ENCODE results near the gene RTTN.
"Not testable (repeated sequence)": the region's sequence is repeated elsewhere in the genome, so short reads cannot be mapped to it uniquely, and the experiment has no call there.

Gene RTTN, protein sequence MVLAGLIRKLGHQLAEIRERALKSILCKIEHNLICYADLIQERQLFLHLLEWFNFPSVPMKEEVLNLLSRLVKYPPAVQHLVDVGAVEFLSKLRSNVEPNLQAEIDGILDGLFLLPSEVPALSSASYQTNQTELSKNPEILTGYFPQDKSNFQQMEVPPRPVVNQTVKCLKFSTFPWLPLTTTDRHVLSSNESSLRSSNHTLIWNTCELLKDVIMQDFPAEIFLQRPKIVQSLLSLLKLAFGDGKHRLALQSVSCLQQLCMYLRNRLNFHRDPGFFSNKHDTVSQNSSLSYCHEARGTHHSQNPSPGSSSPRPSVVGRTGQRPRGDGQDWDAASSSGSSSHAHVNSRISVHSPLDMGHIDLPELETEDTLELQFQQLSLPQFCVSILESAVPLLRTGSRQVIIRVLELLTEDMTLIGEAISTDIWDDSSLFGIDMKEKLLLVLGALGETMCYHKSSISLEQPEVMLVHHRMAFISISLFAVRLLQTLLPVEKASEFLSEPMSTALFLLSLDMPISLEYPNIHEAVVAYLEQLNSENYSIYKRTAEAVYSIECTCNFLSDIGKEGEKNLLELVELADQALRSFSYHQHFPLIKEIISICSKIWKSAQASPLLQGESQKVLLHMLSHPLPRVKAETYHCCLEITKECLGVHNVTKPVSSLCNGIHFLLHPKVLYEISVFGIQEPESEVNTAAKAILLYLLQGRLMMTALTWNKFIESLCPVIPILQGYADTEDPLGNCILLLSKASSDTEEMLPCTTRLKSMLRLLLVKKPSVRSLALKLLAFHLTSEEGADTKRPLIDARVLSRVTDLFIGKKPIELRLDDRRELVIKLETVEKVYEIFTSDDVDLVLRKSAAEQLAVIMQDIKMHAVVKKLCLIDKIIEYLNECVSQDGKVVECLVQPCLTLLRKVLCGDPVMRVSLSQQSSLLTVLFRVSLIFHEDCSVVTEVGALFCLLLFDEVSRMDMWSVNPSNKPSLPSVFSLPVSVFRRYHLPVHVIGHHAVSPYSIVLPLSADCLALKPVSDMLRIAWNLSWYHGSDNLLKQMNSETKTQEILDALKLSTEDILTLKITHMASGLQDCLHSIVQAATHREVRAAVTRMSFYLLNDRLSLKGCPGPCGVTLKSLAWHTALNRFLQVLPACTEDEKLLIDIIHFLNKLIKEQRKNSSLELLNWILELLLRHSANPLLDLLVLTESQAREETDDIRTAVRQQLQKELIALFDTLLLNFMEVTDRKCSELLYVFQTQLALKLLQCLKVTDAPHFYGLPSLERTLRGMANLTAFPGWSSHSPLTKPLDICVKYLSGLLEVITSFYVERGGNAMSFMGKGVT (N-terminal part only)

GRCh38 chr18:70205421-70206397, at the start of gene RTTN:
TSS of gene RTTN (minus strand) at chr18:70205687. CDS start at chr18:70205658, 29 bp downstream.
- peak; percentile 77 for DNase-seq

GRCh38 chr18:70250781-70251180, 45.3 kb upstream of the RTTN start:
- no peak for DNase-seq

- not testable (repeated sequence) for DNase-seq
Measured at GRCh38 chr18:70249861-70250260, 44.4 kb upstream of the RTTN start.

DNA sequence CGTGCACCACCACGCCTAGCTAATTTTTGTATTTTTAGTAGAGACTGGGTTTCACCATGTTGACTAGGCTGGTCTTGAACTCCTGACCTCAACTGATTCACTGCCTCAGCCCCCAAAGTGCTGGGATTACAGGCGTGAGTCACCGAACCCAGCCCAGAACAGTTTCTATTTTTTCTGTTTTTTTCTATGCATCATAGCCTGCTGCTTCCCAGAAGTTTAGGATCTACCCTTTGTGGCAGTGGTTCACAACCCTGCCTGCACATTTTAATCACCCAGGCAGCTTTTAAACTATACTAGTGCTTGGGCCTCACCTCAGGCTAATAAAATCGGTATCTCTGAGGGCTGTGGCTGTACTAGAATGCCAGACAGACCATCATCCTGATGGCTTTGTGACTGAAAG, 43.6 kb upstream of the RTTN start:
- no peak for DNase-seq

GRCh38 chr18:70246061-70246466, 40.6 kb upstream of the RTTN start:
- DNase-seq: no peak

DNA sequence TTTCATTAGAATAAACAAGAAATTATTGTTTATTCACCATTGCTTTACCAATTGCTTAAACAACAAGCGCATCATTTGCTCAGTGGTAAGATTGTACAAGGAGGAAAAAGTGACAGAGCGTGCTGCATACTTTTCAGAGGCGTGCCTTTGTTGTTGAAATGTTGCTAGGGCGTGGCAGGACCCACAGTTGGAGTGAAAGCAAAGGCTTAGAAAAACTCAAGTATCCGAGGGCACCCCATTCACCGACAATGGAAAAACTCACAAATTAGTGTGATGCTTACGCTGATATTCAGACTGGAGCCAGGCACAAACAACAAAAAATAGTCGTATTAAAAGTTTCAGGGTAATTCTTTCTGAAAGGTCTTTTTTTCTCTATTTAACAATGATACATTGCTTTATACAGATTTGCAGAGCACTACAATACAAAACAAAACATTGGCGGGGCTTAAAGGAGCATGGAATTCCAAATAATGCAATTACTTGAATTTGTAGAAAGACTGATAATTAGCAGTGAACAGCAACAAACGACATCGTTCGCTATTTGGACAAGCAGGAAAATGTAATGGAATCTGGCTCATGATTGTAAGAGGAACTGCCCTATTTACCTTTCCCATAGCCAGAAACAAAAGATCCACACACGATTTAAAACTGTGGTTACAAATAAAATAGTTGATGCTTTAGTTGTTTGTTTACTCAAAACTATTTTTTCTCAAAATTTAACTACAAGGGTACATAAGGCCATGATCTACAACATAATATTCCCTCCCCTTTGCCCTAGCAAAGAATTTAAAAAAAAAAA, 37.8 kb upstream of the RTTN start:
- DNase-seq: no peak

- not testable (repeated sequence) for DNase-seq
Measured at GRCh38 chr18:70236921-70237320, 31.4 kb upstream of the RTTN start.

GRCh38 chr18:70235478-70235877, 30.0 kb upstream of the RTTN start:
- no peak for DNase-seq

DNA sequence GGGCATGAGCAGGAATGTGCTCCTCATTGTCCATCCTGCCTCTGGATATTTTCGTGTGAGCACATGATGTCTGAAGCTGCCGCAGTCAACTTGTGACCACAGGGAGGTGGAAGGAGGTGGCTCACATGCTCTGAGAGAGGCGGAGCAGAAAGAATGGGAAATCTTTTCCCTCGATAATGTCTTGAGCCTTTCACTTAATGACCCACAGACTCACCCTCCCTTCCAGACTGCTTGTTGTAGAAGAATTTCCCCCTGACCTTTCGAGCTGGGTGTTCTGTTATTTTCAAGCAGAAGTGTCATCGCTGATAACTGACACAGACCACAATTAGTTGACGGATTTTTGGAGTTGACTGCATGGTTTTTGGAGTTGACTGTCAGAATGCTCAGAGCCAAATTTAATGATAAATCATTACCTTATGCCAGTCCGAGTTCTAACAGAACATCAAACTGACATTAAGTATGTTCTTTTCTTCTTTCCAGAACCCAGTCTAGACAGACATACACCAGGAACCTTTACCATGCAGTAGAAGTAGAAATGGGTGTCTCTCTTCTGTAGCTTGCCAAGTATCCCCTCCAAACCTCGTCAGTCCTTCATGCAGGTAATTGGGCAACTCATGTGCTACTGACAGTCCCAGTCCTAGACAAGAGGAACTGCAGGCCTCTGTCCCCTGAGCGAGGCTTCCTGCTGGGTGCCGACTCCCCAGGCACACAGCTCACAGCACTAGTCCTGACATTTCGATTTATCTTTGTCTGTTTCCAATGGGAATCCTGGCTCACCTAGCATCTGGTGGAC, 29.4 kb upstream of the RTTN start:
- DNase-seq: no peak

- no peak for DNase-seq
Measured at GRCh38 chr18:70233974-70234373, 28.5 kb upstream of the RTTN start.

- DNase-seq: no peak
Measured at GRCh38 chr18:70232261-70232660, 26.8 kb upstream of the RTTN start.

GRCh38 chr18:70229639-70230038, 24.2 kb upstream of the RTTN start:
- no peak for DNase-seq

DNA sequence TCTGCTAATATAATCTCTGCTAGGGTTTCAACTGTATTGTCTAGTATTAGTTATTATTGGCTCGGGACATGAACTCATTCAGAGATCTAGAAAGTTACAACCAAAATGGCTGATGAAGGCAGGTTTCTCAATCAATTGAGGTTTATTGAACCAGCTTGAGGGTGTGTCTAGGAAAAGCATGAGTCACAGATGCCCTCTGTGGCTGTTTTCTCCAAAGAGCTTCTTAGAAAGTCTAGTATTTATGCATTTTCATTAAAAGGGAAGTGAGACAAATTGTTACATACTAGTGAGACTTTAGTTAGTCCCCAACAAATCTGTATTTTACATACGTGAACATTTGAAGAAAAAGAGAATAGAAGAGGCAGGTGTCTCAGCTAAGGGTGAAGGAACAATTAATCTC, 23.0 kb upstream of the RTTN start:
- no peak for DNase-seq

GRCh38 chr18:70227438-70227837, 22.0 kb upstream of the RTTN start:
- no peak for DNase-seq

DNA sequence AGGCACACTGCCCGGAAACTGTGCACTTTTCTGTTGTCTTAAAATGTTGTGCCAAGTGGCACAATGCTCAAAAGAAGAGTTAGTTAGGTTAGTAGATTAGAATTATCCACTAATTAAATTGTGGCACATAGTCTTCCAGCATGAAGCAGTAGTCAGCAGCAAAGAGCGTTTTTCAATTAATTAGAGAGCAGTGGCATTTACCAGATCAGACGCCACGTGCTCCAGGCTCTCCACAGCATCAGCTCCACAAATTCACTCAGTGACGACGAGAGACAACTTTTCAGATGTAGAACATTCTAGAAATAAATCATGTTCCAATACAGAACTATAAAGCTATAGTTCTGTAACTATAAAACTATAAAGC, 16.4 kb upstream of the RTTN start:
- DNase-seq: no peak

DNA sequence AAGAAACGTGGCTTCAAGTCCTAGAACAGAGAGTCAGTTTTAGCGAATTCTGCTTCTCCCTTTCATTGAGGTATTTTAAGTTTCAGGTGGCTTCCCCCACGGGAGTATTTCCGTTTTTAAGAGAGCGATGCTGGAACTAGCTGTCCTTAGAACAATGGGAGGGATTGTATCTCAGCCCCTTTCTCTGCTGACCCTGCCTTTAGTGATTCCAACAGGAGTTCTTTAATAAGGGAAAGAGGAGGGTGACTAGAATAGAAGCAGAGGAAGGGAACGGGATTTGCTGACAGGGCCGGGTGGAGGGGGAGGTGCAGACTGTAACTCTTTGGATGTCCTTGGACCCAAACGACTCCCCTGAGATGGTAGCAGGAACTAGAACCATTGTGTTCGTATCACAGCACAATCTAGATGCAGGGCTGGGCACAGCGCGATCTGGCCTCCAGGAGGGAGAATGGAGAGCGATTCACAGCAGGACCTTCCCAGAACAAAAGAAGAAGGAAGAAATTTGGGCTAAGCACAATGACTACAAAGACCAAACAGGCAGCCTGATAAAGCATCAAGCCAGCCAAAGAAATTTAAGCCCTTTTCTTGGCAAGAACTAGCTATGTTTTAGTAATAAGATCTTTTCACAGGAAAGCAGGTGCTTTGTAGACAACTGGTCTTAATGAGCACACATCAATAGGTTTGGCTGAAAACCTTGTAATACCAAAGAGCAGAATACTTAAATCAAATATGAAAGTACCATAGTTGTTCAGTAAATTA, 15.8 kb upstream of the RTTN start:
- no peak for DNase-seq

DNA sequence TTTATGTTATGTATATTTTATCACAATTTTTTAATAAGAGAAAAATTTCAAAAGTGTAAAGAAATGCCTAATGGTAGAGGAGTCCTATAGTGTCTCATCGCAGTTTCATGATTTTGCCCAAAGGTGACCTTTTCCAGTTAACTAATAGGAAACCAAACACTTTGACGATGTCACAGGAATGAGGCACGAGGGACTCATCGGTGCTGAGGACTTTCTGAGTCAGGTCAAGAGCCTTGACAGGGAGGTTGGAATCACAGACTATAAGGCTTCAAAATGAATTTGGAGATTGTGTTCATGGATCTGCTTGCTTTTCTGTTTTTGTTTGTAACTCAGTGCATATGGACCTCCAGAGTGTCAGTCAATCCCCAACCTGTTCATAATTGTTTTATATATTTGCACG, 15.1 kb upstream of the RTTN start:
- DNase-seq: no peak

DNA sequence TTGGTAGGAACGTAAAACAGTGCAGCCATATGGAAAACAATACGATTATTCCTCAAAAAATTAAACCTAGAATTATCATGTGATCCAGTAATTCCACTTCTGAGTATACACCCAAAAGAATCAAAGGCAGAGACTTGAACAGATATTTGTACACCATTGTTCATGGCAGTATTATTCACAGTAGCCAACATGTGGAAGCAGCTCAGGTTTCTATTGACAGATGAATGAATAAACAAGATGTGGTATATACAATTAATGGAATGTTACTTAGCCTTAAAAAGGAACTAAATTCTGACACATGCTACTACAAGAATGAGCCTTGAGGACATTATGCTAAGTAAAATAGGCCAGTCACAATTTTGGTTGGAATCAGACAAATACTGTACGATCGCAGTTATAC, 14.2 kb upstream of the RTTN start:
- DNase-seq: no peak

GRCh38 chr18:70216788-70217187, 11.3 kb upstream of the RTTN start:
- DNase-seq: no peak

All from GOT3 (cell line).